Naive thymus-derived CD8-positive, alpha-beta T cell (primary cell): ENCODE data around the gene GALNS. TPM values are rescaled to one million over a fixed set of nuclear protein-coding genes. Genes with fewer than 3 reads are reported as not detected.
A peak's percentile ranks its signal among the peaks of the same experiment; 100 is the strongest.

Experiments
- ATAC-seq, 2 donors: fragments of 150-1000 bp; cut with Tn5 transposase in 1 of 2; sonication (Bioruptor Pico), chemical (Tn5 transposase) in 1 of 2; 1 replicate in 1 of 2; 2 replicates in 1 of 2; pipeline ENCODE4 v1.10.0; 2021; ENCODE audit warnings: mild to moderate bottlenecking in 2 of 2, moderate library complexity in 2 of 2
- POLR2A ChIA-PET: fragments of 350-600 bp; sonication (Branson Sonifier 250); formaldehyde crosslinking; loops from one replicate; lab custom pipeline; 2021; ENCODE audit warnings: antibody characterized with exemption; lab: Charles Lee
- DNase-seq, 10 donors: peaks; one replicate each; pipeline versions ENCODE4 v3.0.0 to v3.0.0-alpha.2; 2020 to 2022
- H3K27ac Mint-ChIP-seq, 10 donors: one replicate each; pipeline ENCODE4 v1.8.0; 2020 to 2022; ENCODE audit warnings: mild to moderate bottlenecking in 10 of 10, mixed read lengths in 10 of 10, moderate library complexity in 4 of 10, inconsistent platforms in 1 of 10
- H3K27me3 Mint-ChIP-seq, 5 donors: one replicate each; pipeline ENCODE4 v1.8.0; 2021 to 2022; ENCODE audit warnings: mixed read lengths in 5 of 5
- H3K36me3 Mint-ChIP-seq, 3 donors: one replicate each; pipeline ENCODE4 v1.8.0; 2020 to 2022; ENCODE audit warnings: mixed read lengths in 3 of 3, mild to moderate bottlenecking in 2 of 3, inconsistent platforms in 1 of 3
- H3K4me1 Mint-ChIP-seq, 4 donors: one replicate each; pipeline ENCODE4 v1.8.0; 2021 to 2022; ENCODE audit warnings: mixed read lengths in 4 of 4
- H3K4me3 Mint-ChIP-seq, 10 donors: one replicate each; pipeline ENCODE4 v1.8.0; 2020 to 2022; ENCODE audit warnings: mild to moderate bottlenecking in 10 of 10, mixed read lengths in 10 of 10, moderate library complexity in 6 of 10, inconsistent platforms in 1 of 10
- H3K9me3 Mint-ChIP-seq, 9 donors: one replicate each; pipeline ENCODE4 v1.8.0; 2020 to 2022; ENCODE audit warnings: mixed read lengths in 9 of 9, mild to moderate bottlenecking in 3 of 9, inconsistent platforms in 1 of 9, moderate library complexity in 1 of 9
- polyA plus RNA-seq, 3 donors: library from polyadenylated mRNA; unstranded; fragments of 300-500 nt; fragmentation: Illumina TruSeq; gene quantifications; one replicate each; pipeline ENCODE4 v1.2.3, GENCODE V29; 2021
- total RNA-seq, 8 experiments: library from RNA in 2 of 8; stranded (reverse) in 2 of 8; gene quantifications; one replicate each; pipeline ENCODE4 v1.2.3 and lab custom pipeline; 2021 to 2026

GALNS gene
- total and polyA plus RNA-seq, 5 experiments from 2014 or later, result 7.8 to 53.5 (median 11.9) TPM

GRCh38 chr16:88766975-88767374 is 89.8 kb downstream of the GALNS start:
- peaks cover 0 to 3% (median 0%) of the 10 kb centered on the region in 3 donors for H3K36me3 Mint-ChIP-seq
- no peak overlapping the region for H3K4me3 Mint-ChIP-seq
- ATAC-seq, result no peak
- H3K9me3 Mint-ChIP-seq, result no peaks in the 10 kb centered on the region
- peak overlapping the region in 2 of 10 donors; percentile 35 to 38 for H3K27ac Mint-ChIP-seq
- H3K4me1 Mint-ChIP-seq, result peaks cover 10 to 41% (median 37%) of the 10 kb centered on the region in 4 donors
- POLR2A ChIA-PET, result interaction anchor here (1.1 to 6.2 kb wide), 3 partner anchors 15 to 22 kb away, joined by 3 to 51 read pairs (median 3); partner anchors contain the start of gene PIEZO1
- DNase-seq, result no peak
- no peaks in the 10 kb centered on the region for H3K27me3 Mint-ChIP-seq

- Mint-ChIP-seq H3K9me3 (no peaks in the 10 kb centered on the region), H3K4me3 (no peak overlapping the region), H3K27ac (no peak overlapping the region), H3K36me3 (peaks cover 0 to 3% (median 0%) of the 10 kb centered on the region in 3 donors), H3K4me1 (peaks cover 9 to 33% (median 25%) of the 10 kb centered on the region in 4 donors), H3K27me3 (no peaks in the 10 kb centered on the region)
- no peak for ATAC-seq
- DNase-seq, result no peak
- POLR2A ChIA-PET, result interaction anchor here (0.7 kb wide), 1 partner anchor 148 kb away, joined by 4 read pairs; no protein-coding TSS in a partner anchor
Measured at GRCh38 chr16:88764913-88765349, 91.8 kb downstream of the GALNS start.

- Mint-ChIP-seq H3K9me3 (no peaks in the 10 kb centered on the region), H3K27ac (no peak overlapping the region), H3K4me1 (peaks cover 10 to 30% (median 23%) of the 10 kb centered on the region in 4 donors), H3K27me3 (no peaks in the 10 kb centered on the region), H3K4me3 (no peak overlapping the region), H3K36me3 (peaks cover 0 to 3% (median 0%) of the 10 kb centered on the region in 3 donors)
- POLR2A ChIA-PET, result interaction anchor here (4.0 kb wide), 1 partner anchor 19 kb away, joined by 15 read pairs; no protein-coding TSS in a partner anchor
- ATAC-seq, result no peak
- DNase-seq, result no peak
Measured at GRCh38 chr16:88764080-88764479, 92.7 kb downstream of the GALNS start.

Other genes with a start within 250 kb of the GALNS start
- under 1 TPM; 0.49 to 0.60 TPM for gene IL17C, start 218.4 kb downstream of the GALNS start, total RNA-seq
- under 1 TPM in 2 of 3 donors, not detected in 1; 0.16 to 0.69 TPM for gene IL17C, start 218.4 kb downstream of the GALNS start, polyA plus RNA-seq
- 100 to 1,000 TPM; 231 to 235 TPM for gene CYBA, start 205.9 kb downstream of the GALNS start, total RNA-seq
- gene CYBA, start 205.9 kb downstream of the GALNS start, polyA plus RNA-seq, result 100 to 1,000 TPM; 625 to 787 (median 649) TPM
- gene MVD, start 193.9 kb downstream of the GALNS start, total RNA-seq, result 10 to 100 TPM; 40.2 to 42.7 TPM
- gene MVD, start 193.9 kb downstream of the GALNS start, polyA plus RNA-seq, result 10 to 100 TPM; 14.4 to 20.4 (median 18.5) TPM
- 1 to 10 TPM; 2.3 to 2.5 TPM for gene SNAI3, start 170.4 kb downstream of the GALNS start, total RNA-seq
- 1 to 10 TPM; 3.3 to 6.1 (median 5.3) TPM for gene SNAI3, start 170.4 kb downstream of the GALNS start, polyA plus RNA-seq
- 100 to 1,000 TPM; 209 to 230 TPM for gene RNF166, start 150.5 kb downstream of the GALNS start, total RNA-seq
- 100 to 1,000 TPM in 2 of 3 donors, 10 to 100 TPM in 1; 79.4 to 104 (median 101) TPM for gene RNF166, start 150.5 kb downstream of the GALNS start, polyA plus RNA-seq
- gene CTU2, start 150.4 kb downstream of the GALNS start, total RNA-seq, result 10 to 100 TPM; 28.7 to 31.5 TPM
- gene CTU2, start 150.4 kb downstream of the GALNS start, polyA plus RNA-seq, result 10 to 100 TPM; 16.9 to 21.9 (median 19.0) TPM
- gene PIEZO1, start 71.7 kb downstream of the GALNS start, total RNA-seq, result 10 to 100 TPM; 90.0 to 94.5 TPM
- 1 to 10 TPM; 2.4 to 8.4 (median 5.7) TPM for gene PIEZO1, start 71.7 kb downstream of the GALNS start, polyA plus RNA-seq
- under 1 TPM in 1 of 2 experiments, not detected in 1; 0.74 TPM for gene CDT1, start 53.2 kb downstream of the GALNS start, total RNA-seq
- under 1 TPM; 0.13 to 0.46 (median 0.26) TPM for gene CDT1, start 53.2 kb downstream of the GALNS start, polyA plus RNA-seq
- 100 to 1,000 TPM; 174 to 183 TPM for gene APRT, start 45.0 kb downstream of the GALNS start, total RNA-seq
- 100 to 1,000 TPM; 428 to 492 (median 431) TPM for gene APRT, start 45.0 kb downstream of the GALNS start, polyA plus RNA-seq
- gene TRAPPC2L, start 180 bp upstream of the GALNS start, total RNA-seq, result 10 to 100 TPM; 70.0 to 76.3 TPM
- 10 to 100 TPM; 81.8 to 86.5 (median 82.1) TPM for gene TRAPPC2L, start 180 bp upstream of the GALNS start, polyA plus RNA-seq
- gene PABPN1L, start 9.7 kb upstream of the GALNS start, total RNA-seq, result not detected
- gene PABPN1L, start 9.7 kb upstream of the GALNS start, polyA plus RNA-seq, result not detected
- 1 to 10 TPM; 1.5 to 2.0 TPM for gene CBFA2T3, start 120.3 kb upstream of the GALNS start, total RNA-seq
- under 1 TPM in 1 of 3 donors, not detected in 2; 0.04 TPM for gene CBFA2T3, start 120.3 kb upstream of the GALNS start, polyA plus RNA-seq
- gene ACSF3, start 236.9 kb upstream of the GALNS start, total RNA-seq, result 10 to 100 TPM; 61.5 to 64.4 TPM
- gene ACSF3, start 236.9 kb upstream of the GALNS start, polyA plus RNA-seq, result 10 to 100 TPM; 21.3 to 44.7 (median 22.9) TPM